ENCODE results near the gene VTI1A. TPM values are rescaled to one million over a fixed set of nuclear protein-coding genes. Genes with fewer than 3 reads are reported as not detected.

VTI1A gene
- total RNA-seq, 1 experiment from 2014 or later: 18.1 TPM

DNA sequence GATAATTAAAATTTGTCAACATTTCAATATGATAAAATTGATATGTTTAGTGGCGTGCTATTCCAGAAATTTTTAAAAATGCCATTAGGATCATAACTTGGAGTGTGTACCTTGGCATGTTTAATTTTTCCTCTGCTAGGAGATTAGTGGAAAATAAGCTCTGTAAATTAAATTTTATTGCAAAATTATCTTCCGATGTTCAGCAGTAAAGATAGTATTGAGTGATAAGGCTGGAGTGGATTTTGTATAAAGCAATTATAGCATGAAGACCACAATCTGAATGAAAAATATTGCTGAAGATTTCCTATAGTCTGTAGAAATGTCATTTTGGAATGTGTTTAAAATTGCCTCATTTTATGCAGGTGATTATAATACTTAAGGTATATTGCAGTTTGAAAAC lies 110.2 kb downstream of the VTI1A start:
- H3K4me1 ChIP-seq (replicated peaks; ENCODE audit: insufficient read depth): no peaks in the 10 kb centered on the region
- no TSS peak for BruUV-seq (replicated peaks)
- DNase-seq: no peak
- H3K9me3 ChIP-seq (ENCODE audit: insufficient read depth, low read depth): no peaks in the 10 kb centered on the region
- no peak overlapping the region for H3K4me3 ChIP-seq
- no peak overlapping the region for H3K4me2 ChIP-seq
- POLR2A ChIA-PET (ENCODE audit: unreplicated experiment): interaction anchor here (0.6 kb wide), 1 partner anchor 543 kb away, joined by 3 read pairs; no protein-coding TSS in a partner anchor
- no peaks in the 10 kb centered on the region for H3K9me2 ChIP-seq (ENCODE audit: insufficient read depth)
- TF ChIP-seq EZH2 (IDR thresholded peaks at IDR 0.05; ENCODE audit: low read depth): no peak
- TF ChIP-seq, protein P1, sequence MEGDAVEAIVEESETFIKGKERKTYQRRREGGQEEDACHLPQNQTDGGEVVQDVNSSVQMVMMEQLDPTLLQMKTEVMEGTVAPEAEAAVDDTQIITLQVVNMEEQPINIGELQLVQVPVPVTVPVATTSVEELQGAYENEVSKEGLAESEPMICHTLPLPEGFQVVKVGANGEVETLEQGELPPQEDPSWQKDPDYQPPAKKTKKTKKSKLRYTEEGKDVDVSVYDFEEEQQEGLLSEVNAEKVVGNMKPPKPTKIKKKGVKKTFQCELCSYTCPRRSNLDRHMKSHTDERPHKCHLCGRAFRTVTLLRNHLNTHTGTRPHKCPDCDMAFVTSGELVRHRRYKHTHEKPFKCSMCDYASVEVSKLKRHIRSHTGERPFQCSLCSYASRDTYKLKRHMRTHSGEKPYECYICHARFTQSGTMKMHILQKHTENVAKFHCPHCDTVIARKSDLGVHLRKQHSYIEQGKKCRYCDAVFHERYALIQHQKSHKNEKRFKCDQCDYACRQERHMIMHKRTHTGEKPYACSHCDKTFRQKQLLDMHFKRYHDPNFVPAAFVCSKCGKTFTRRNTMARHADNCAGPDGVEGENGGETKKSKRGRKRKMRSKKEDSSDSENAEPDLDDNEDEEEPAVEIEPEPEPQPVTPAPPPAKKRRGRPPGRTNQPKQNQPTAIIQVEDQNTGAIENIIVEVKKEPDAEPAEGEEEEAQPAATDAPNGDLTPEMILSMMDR (conservative IDR thresholded peaks at IDR 0.05): no peak
- H3K79me2 ChIP-seq (ENCODE audit: low read depth): no peaks in the 10 kb centered on the region
- intact Hi-C loops (cut with micrococcal nuclease; ENCODE audit: unreplicated experiment): no loop called here
- no peaks in the 10 kb centered on the region for H4K20me1 ChIP-seq (ENCODE audit: insufficient read depth)
- no peaks in the 10 kb centered on the region for H3K27me3 ChIP-seq (ENCODE audit: insufficient read depth, low read depth)
- H3K27ac ChIP-seq: no peak overlapping the region
- CTCF ChIA-PET: no interaction called here
- no peaks in the 10 kb centered on the region for H3K36me3 ChIP-seq (ENCODE audit: low read depth)
- H2AFZ ChIP-seq: no peak overlapping the region
- no peaks in the 10 kb centered on the region for H3F3A ChIP-seq (ENCODE audit: insufficient read depth, low read depth)

DNA sequence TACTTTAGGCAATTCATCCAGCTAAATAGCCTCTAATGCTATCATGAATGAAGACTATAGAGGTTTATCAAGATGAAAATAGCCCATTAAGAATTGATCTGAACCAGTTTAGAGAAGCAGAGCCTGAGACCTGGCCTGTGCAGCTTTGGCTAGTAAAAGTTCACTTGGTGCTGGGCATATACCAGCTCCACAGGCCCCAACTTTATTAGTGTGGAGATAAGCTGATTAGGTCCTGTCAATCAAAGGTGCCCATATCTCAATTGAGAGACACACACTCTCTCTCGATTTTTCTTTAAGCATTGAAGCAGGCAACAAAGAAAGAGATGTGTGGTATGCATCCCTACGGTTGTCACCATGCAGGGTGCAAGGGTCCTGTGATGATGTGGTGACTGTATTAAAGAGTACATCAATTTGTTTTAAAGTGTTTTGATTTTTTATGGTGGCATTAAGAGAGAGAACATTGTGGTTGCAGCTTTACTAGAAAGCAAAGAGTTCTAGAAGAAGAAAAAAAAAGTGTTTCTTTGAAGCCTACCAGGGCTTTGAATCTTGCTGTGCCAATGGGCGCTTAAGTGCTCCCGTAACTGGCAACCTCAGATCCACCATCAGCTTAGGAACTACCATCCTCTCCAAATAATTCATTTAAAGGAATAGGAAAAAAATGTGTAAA lies 111.6 kb downstream of the VTI1A start:
- H3K27me3 ChIP-seq (ENCODE audit: insufficient read depth, low read depth): no peaks in the 10 kb centered on the region
- no peak for DNase-seq
- H3K9me2 ChIP-seq (ENCODE audit: insufficient read depth): no peaks in the 10 kb centered on the region
- no peaks in the 10 kb centered on the region for H3K9me3 ChIP-seq (ENCODE audit: insufficient read depth, low read depth)
- no peaks in the 10 kb centered on the region for H3K4me1 ChIP-seq (replicated peaks; ENCODE audit: insufficient read depth)
- no peaks in the 10 kb centered on the region for H4K20me1 ChIP-seq (ENCODE audit: insufficient read depth)
- no peak for TF ChIP-seq EZH2 (IDR thresholded peaks at IDR 0.05; ENCODE audit: low read depth)
- TF ChIP-seq, protein P1 (conservative IDR thresholded peaks at IDR 0.05): no peak
- intact Hi-C loops (cut with micrococcal nuclease; ENCODE audit: unreplicated experiment): no loop called here
- no peaks in the 10 kb centered on the region for H3K36me3 ChIP-seq (ENCODE audit: low read depth)
- no peak overlapping the region for H3K4me2 ChIP-seq
- H3F3A ChIP-seq (ENCODE audit: insufficient read depth, low read depth): no peaks in the 10 kb centered on the region
- no peak overlapping the region for H3K27ac ChIP-seq
- no peak overlapping the region for H2AFZ ChIP-seq
- H3K79me2 ChIP-seq (ENCODE audit: low read depth): no peaks in the 10 kb centered on the region
- no peak overlapping the region for H3K4me3 ChIP-seq
- POLR2A ChIA-PET (ENCODE audit: unreplicated experiment): no interaction called here
- BruUV-seq (replicated peaks): no TSS peak
- CTCF ChIA-PET: interaction anchor here (0.6 kb wide), 1 partner anchor 86 kb away, joined by 7 read pairs; no protein-coding TSS in a partner anchor

DNA sequence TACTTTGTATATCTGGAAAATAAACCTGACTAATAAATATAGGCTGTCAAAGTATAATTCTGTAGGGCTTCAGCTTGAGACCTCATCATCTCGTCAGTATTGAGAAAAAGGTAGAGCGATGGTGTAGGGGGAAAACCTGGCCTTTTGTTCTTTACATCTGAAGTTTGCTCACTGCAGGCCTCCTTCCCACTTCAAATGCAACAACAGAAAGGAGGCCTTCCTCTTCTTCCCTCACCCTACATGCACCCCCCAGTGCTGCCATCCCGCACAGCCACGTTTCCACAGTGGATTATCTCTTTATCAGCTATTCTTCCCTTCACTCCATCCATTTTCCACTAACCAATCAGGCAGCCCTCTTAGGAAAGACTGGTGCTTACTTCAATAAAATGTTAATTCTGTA lies 112.3 kb downstream of the VTI1A start:
- H3K4me3 ChIP-seq: no peak overlapping the region
- intact Hi-C loops (cut with micrococcal nuclease; ENCODE audit: unreplicated experiment): no loop called here
- no peak for DNase-seq

More for the DNA sequence above, 112.3 kb downstream of the VTI1A start:
- no peaks in the 10 kb centered on the region for H3K4me1 ChIP-seq (replicated peaks; ENCODE audit: insufficient read depth)
- no TSS peak for BruUV-seq (replicated peaks)
- CTCF ChIA-PET: no interaction called here
- no peaks in the 10 kb centered on the region for H3K9me2 ChIP-seq (ENCODE audit: insufficient read depth)
- H3K79me2 ChIP-seq (ENCODE audit: low read depth): no peaks in the 10 kb centered on the region
- no peaks in the 10 kb centered on the region for H3F3A ChIP-seq (ENCODE audit: insufficient read depth, low read depth)
- no peaks in the 10 kb centered on the region for H3K36me3 ChIP-seq (ENCODE audit: low read depth)
- H3K4me2 ChIP-seq: no peak overlapping the region
- no peak overlapping the region for H2AFZ ChIP-seq
- no peak overlapping the region for H3K27ac ChIP-seq
- POLR2A ChIA-PET (ENCODE audit: unreplicated experiment): no interaction called here
- no peak for TF ChIP-seq EZH2 (IDR thresholded peaks at IDR 0.05; ENCODE audit: low read depth)
- TF ChIP-seq, protein P1 (conservative IDR thresholded peaks at IDR 0.05): no peak
- H3K9me3 ChIP-seq (ENCODE audit: insufficient read depth, low read depth): no peaks in the 10 kb centered on the region
- no peaks in the 10 kb centered on the region for H3K27me3 ChIP-seq (ENCODE audit: insufficient read depth, low read depth)
- no peaks in the 10 kb centered on the region for H4K20me1 ChIP-seq (ENCODE audit: insufficient read depth)
